HG02623 (cell line): Measurements from ENCODE around the gene KANSL1L.

Experiments used
- ATAC-seq: cut with Tn5 transposase; IDR thresholded peaks from one replicate; pipeline ENCODE4 v1.9.1; 2021; ENCODE audit warnings: moderate library complexity; ENCODE audit not compliant: unreplicated experiment

KANSL1L gene

DNA sequence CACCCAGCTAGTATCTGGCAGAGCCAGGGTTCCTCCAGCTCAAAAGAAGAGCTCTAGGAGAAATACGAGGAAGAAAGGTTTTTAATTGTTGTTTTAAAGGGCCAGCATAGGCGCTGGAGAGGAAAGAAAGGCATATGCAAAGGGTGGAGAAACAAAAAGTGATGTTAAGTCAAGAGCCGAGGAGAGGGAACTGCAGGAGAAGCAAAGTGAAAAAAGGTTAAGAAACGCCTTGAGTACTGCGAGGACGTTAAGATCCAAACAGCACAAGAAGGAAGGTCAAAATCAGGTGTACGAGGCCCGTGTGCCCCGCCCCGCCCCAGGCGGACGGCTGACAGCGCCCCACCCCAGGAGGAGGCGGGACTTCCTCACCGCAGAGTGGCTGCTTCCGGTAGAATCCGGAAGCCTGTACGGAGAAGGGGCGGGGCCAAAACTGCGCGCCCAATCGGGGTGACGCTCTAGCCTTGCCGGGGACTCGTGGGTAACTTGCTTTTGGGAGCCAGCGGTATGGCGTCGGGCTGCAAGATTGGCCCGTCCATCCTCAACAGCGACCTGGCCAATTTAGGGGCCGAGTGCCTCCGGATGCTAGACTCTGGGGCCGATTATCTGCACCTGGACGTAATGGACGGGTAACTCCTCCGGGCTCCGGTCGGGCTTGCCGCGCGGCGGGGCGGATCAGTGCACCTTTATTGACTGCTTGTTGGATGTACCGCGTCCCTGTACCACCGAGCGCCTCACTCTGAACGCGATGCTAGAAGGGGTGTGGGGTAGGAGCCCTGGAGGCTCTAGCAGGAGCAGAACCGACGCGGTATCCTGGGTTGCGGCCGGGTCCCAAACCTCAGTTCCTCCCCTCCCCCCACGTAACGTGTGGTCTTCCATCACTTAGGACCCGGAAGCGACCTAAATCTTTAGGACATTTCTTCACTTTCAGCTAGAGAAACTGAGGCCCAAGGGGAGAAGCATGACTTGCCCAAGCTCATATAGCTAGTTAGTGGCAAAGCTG is 168.8 kb downstream of the KANSL1L start, which contains the start of gene RPE:
RPE (plus strand) TSS at position 481 of the 1,000 bp plus-strand sequence; CDS start at position 505, 24 bp downstream.
- peak; percentile 100 for ATAC-seq

DNA sequence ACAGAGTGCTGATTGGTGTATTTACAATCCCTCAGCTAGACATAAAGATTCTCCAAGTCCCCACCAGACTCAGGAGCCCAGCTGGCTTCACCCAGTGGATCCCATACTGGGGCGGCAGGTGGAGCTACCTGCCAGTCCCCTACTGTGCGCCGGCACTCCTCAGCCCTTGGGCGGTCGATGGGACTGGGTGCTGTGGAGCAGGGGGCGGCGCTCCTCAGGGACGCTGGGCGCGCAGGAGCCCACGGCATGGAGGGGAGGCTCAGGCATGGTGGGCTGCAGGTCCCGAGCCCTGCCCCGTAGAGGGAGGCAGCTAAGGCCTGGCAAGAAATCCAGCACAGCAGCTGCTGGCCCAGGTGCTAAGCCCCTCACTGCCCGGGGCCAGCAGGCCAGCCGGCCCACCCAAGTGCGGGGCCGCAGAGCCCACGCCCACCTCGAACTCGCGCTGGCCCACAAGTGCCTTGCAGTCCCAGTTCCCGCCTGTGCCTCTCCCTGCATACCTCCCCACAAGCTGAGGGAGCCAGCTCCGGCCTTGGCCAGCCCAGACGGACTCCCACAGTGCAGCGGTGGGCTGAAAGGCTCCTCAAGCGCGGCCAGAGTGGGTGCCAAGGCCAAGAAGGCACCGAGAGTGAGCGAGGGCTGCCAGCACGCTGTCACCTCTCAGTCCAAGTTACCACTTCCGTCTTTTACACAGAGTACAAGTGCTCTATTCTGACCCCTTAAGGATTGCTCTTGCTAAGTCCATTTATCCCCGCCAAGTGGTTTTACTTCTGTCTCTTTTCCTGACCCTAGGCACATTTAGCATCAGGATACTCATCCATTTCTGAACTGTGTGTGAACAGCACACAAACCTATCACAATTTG is 170.5 kb downstream of the KANSL1L start:
- ATAC-seq = no peak

DNA sequence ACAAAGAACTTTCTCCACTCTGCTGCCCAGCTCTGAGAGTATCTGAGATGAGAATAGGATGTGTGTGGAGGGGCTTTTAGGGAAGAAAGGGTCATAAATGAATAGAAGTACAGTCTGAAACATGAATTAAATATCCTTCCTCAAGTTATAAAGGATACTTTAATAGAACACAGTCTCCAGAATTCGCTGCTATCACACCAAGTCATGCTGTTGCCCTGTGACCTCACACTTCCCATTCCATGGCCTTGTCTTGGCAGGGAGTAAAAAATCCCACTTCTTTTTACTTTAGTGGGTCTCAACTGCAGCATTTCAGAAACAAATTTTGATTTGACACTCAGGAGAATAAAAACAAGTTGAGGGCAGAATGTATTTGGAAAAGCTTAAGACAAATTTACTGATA is 172.6 kb downstream of the KANSL1L start:
- no peak for ATAC-seq

DNA sequence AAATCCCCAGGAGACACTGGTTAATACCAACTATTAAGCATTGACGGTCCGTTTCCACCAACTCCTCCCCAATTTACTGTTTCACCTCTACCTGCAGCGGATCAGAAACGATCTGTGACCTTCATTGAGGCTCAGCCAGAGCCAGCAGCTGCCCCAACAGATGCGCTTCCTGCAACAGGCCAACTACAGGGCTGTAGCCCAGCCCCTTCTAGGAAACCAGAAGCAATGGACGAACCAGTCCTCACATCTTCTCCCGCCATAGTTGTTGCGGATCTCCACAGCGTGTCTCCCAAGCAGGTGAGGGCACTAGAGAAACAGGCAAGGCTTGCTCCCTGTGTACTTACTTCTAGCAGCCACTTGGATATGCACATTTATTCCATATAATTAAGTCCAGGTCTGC is 177.2 kb downstream of the KANSL1L start:
- no peak for ATAC-seq

DNA sequence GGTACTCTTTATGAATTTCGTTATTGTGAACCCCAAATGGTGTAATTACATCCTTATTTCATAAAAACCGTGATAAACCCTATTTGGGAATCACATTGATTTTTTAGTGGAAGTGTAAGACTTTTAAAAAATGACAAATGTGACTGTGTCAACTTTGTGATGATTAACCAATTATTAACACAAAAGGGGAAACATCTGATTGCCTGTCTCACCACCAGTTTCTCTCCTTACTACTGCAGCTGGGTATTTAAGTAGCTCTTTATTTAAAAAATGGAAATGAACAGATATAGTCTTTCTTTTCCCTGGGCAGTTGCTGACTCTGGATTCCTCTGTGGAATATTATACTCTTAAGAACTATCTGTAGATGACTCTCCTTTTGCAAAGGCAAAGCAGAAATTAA is 180.4 kb downstream of the KANSL1L start:
- no peak for ATAC-seq

DNA sequence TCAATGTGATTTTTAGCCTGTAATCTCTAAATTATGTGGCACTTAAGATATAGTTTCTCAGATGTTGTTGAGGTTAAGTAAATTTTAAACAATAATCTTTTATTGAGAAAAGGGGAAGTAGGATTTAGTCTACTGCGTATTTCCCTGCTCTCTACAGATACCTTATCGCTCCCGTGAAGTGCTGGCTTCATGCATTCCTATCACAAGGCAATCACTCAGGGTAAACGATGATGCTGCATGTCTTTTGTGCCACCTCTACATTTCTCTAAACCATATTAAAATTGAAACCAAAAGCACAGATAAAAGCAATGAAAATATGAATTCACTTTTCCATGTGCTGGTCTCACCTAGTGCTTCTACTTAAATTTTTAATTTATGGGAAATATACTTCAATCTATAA is 183.2 kb downstream of the KANSL1L start:
- no peak for ATAC-seq

DNA sequence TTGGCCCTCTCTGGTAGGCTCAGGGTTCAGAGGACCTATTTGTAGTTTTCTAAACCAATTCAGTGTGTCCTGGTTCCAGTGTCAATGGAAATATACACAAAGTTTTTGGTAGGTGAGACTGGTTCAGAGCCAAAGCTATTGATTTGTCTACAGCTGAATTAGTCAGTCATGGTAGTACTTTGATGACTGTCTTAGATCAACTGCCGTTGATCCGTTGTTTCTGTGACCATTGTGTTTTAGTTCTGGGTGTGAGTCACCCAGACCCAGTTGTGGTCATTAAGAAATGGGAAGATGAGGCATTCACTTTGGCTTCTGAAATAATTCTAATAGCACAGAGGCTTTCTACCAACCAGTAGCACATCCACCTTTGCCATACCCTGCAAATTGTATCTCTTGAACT is 184.8 kb downstream of the KANSL1L start:
- no peak for ATAC-seq

DNA sequence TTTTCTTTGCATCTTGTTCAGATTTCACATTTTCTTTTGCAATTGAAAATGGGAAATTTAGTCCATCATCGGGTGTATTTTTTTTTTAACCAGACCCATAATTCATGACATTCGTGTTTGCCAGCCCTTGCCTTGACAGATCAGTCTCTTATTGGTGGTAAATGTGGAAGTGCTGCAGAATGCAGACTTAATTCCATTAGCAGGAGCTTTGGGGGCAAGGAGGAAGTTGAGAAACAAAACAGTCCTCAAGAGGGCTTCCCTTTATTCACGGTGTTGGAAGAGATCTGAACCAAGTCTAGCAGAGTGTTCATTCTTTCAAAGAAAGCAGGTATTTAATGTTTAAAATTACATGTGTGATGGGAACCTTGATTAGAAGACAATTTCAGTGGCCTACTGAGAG is 185.3 kb downstream of the KANSL1L start:
- ATAC-seq = no peak

DNA sequence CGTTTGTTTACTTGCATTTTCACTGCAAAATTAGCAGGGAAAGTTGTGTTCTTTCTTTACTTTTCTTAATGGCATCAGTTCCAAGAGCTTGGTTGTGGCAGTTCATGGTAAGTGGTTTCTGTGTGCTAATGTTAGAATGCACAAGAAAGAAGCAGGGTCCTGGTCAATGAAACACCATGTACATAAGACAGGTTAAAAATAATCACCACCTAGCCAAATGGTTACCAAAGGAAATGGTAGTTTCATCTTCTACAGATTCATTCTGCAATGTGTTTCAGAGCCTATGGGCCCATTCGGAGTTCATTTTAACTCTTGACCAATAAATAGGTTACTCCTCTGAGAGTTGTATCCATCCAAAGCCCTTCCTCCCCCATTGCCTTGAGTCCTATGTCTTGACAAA is 186.9 kb downstream of the KANSL1L start:
- ATAC-seq = no peak

DNA sequence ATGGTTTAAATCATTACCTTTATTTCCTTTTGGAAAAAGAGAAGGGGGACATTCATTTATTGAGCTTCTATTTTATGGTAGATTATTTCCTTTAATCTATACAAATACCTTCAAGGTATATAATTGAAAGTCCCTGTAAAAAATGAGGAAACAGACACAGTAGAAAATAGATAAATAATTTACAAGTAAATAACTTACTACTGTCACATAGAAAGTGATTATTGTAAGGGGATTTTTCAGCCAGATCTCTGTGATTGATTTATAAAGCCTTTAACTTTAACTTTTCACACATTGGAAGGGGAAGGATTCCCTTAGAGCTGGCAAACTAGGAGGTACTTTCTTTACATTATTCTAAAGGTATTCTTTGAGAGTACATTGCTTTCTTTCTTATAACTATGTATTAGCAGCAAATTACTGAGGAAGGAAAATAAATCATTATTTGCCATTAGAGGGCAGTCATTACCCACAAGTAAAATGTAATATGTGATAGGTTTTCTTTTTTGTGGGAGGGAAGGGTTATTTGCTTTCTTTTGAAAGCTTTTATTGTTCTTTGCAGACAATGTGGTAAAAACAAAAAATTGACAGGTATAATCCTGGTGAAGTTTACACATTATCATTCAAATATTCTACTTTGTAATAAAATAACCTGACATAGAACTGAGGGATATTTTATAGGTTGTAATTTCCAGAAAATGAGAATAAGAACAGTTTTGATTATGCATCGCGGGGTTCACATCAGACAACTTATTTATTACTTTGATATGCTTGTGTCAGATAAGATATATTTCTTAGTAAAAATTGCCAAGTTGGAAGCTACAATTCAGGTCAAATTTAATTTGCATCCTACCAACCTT is 193.6 kb downstream of the KANSL1L start:
- ATAC-seq = peak; percentile 40

DNA sequence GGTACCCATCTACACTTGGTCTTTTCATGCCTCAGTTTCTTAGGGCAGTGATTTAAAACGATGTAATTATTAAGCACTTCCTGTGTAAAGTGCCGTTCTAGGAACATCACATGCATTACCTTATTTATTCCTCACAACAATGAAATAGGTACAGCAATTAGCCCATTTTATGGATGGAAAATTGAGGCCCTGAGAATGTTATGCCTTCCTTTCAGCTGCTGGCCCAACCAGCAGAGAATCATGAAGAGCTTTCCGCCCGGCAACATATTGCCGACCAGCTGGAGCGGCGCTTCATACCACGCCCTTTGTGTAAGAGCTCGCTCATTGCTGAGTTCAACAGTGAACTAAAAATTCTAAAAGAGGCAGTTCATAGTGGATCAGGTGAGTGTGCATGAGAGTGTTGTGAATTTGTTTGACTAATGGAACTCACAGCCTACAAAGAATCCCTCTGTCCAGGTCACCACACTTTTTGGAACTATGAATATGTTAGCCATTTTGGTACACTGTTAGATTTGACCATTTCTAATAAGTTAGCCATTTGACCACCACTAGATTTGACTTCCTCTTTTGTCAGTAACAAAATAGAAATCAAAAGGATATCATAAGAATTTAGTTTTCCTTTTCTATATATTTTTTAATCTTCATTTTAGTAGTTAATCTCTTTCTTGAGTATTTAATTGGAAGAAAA is 194.4 kb downstream of the KANSL1L start:
- peak; percentile 73 for ATAC-seq

DNA sequence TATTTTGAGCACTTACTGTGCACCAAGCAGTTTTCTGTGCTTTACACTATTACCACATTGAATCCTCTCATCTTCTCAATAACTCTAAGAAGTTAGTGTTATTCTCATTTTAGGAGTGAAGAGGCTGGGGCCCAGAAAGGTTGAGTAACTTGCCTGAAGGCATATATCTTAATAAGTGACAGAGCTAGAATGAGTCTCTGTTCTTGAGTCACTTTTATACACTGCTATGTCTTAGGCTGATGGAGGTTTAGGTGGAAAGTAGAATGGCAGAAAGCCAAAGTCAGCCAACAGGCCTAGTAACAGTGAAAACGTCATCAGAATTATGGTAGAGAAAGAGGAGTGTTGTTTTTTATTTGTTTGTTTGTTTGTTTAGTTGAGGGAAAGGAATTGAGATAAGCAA is 196.6 kb downstream of the KANSL1L start:
- ATAC-seq = no peak

DNA sequence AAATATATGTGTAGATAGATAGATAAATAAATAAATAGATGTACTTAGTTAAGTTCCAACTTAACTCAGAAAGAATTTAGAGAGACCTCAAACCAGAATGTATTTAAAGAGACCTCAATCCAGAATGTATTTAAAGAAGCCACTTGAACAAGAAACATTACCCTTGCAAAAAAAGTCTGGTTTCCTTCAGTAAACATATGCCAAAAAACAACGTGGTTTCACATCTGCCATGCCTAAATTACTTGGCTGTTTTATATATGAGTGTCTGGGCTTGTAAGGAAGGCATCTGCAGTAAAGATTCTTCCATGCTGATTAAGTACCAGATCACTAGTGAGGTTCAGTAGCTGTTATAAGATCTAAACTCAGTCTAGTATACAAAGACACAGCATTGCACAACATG is 197.9 kb downstream of the KANSL1L start:
- no peak for ATAC-seq
